GM18868 (cell line): ENCODE results near the gene JAG2.

Experiments
- ATAC-seq: cut with Tn5 transposase; IDR thresholded peaks from one replicate; pipeline ENCODE4 v1.9.1; 2021; ENCODE audit warnings: mild to moderate bottlenecking, moderate library complexity; ENCODE audit not compliant: unreplicated experiment

JAG2 gene

GRCh38 chr14:105141486-105142281, 26.9 kb downstream of the JAG2 start:
- ATAC-seq, result no peak

GRCh38 chr14:105141026-105141425, 27.6 kb downstream of the JAG2 start:
- no peak for ATAC-seq

GRCh38 chr14:105140581-105140980, 28.0 kb downstream of the JAG2 start:
- ATAC-seq, result no peak

- no peak for ATAC-seq
These were observed 28.7 kb downstream of the JAG2 start for GRCh38 chr14:105139831-105140239.

DNA sequence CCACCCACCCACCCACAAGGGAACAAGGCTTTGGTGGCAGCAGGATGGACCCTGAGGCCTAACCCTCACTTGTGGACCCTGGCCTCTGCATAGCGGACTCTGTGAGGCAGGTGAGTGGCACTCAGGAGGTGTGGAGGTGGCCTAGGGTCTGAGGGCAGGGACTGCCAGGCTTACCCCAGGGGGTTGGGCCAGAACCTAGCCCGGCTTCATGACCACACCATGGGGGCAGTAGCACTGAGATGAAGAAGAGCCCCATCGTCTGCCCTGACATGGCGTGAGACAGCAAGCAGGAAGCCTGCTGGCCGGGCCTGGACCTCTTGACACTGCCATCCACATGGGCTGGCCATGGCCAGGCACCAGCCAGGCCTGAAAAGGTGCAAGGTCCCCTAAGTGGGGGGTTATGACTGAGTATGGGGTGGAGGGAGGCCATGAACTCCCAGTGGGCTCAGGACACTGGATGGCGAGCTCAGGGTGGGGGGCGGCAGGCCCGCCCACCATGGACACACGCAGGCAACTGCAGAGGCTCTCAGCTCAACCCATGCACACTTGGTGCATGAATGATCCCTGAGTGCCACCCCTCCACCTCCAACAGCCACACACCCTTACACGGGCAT, 29.3 kb downstream of the JAG2 start:
- ATAC-seq, result no peak

DNA sequence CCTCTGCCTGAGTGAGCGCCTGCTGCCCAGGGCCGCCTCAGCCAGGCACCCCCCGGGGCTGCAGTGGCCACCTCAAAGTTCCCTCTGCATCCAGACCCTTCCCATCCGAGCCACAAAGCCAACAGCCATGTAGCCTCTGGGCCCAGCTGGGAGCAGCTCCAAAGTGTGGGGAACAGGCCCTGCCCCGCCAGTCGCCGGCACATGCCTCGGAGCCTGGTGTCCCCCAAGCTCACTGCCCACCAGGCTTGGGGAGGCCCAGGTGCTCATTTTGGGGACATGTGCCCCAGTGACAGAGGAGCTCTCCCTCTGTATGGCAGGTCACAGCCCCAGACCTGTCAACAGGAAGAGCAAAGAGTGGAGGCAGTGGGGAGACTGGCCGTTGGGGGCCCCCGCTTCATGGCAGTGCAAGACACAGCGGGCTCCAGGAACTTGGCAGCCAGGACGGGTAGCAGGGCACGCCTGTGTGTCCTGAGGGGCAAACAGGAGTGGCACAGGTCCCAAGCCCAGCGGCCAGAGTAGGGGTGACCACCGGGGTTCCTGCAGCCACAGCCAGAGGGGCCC, 29.9 kb downstream of the JAG2 start:
- no peak for ATAC-seq

DNA sequence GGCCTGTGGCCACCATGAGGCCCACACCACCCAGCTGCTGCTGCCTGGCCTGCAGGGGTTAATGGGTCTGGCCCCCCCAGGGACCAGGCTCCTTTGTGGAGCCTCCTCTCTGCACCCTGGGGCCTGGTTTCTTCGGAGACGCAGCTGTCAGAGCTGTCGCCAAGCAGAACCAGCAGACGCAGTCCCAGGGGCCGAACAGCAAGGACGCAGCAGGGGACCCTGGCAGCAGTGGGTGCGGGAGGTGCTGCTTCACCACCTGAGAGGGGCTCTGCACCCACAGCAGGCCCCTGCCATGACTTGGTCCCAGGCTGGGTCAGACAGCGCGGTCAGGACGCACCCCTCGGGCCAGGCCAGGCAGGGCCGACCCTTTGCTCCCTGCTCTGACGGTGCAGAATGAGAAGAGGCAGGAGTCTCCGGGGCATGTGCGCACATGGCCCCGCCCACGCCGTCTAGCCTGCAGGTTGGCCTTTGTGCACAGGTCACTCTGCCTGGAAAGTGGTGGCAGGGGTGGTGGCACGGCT, 30.5 kb downstream of the JAG2 start:
- no peak for ATAC-seq

DNA sequence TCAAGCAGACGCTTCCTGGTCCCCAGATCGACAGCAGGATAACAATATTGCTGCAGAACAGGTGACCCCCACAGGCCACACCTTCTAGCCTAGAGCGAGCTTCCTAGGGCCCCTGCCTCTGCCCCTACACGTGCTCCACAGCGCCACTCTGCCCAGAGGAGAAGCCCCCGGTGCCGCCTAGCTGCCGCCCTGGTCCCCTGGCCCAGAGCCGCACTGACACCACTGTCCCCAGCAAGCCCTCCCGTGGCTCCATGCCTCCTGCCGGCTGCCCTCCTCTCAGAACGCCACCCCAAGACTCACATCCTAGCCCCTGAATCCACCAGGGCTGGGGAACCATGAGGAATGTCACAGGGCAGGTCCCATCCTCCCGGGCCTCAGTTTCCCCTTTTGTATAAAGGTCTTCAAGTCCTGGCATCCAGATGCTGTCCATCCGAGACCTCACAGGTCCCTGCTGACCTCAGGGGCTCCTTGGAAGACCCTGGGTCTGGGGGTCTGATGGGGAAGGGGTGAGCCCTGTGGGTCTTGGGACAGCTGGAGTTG, 31.0 kb downstream of the JAG2 start:
- no peak for ATAC-seq

GRCh38 chr14:105136401-105137322, 31.9 kb downstream of the JAG2 start:
- no peak for ATAC-seq

- no peak for ATAC-seq
These were observed 32.7 kb downstream of the JAG2 start for GRCh38 chr14:105135700-105136395.

- ATAC-seq, result no peak
These were observed 35.5 kb downstream of the JAG2 start for GRCh38 chr14:105132921-105133654.

- no peak for ATAC-seq
These were observed 37.3 kb downstream of the JAG2 start for GRCh38 chr14:105131241-105131640.

DNA sequence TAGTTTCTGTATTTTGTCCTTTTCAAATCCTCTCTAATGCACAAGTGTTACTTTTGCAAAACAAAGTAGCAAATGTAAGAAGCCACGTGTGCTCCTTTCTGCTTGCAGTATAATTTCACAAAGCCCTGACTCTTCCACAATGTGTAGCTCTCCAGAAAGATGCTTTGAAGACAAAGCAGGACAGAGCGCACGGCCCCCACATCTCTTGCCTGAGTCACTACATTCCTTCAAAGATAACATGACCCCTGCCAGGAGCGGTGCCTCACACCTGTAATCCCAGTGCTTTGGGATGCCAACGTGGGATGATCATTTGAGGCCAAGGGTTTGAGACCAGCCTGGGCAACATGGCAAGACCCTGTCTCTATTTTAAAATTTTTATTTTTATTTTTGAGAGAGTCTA, 40.5 kb downstream of the JAG2 start:
- no peak for ATAC-seq

- ATAC-seq, result no peak
These were observed 41.6 kb downstream of the JAG2 start for GRCh38 chr14:105126981-105127329.

DNA sequence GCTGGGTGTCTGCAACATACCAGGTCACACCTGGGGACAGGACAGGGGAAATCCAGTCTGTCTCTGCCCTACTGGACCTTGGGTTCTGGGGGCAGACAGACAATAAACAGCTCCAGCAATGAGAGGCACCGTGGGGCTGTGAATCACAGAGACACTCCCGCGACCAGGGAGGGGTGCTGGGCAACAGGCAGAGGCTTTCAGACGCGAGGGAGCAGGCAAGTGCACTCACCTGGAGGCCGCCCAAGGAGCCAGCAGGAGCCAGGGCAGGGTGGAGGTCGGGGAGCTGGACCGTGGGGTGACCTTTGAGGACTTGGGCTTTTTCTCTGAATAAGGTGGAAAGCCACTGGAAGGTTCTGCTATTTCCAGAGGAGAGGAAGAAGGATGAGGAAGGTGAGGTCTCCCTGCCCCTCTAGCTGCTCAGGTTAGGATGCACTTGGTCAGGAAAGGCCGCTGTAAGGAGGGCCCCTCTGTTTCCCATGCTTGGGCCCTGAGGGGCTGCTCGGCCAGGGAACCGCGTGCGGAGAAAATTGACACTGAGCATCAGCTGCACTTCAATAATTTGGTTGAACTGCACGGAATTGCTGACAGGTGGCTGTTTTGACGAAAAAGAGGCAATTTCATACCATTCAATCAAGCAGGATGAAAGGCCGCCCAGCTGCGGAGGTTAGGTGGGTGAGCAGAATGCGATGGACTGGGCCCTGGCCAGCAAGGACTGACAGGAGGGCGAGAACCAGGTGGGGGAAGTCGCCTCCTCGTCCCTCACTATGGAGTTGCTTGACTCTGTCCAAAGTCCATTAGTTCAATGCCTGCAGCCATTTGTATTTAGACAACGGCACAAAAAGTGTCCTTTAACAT, 42.2 kb downstream of the JAG2 start:
- ATAC-seq, result no peak

DNA sequence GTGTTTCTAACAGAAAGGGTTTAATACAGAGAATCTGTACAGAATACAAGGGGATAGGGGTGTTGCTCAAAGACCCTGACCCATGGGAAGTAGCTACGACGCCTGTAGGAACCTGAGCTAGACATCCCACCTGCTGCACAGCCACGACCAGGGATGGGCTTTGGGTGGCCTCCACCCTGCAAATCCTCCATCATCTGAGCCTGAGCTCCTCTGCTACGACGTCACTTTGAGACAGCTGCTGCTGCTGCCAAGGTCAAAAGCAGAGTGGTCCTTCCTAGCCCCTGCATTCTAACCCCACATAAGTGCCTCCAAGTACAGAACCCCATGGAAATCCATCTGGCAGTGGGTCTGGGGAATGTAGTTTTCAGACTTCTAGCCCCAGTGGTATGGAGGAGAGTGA, 43.8 kb downstream of the JAG2 start:
- no peak for ATAC-seq

GRCh38 chr14:105123981-105124765, 44.4 kb downstream of the JAG2 start:
- no peak for ATAC-seq
